GM23338 (cell line): ENCODE measurements around the gene TBC1D2B. TPM values are rescaled to one million over a fixed set of nuclear protein-coding genes. Genes with fewer than 3 reads are reported as not detected.

Experiments used
- ATAC-seq: fragments of 200-7000 bp; cut with Tn5 transposase; 3 replicates; pipeline ENCODE4 v1.9.1; 2020
- DNase-seq: peaks from one replicate; pipeline ENCODE4 v3.0.0-alpha.2; 2015; ENCODE audit warnings: low spot score
- H2AFZ ChIP-seq: fragments of 200-600 bp; sonication (generic); 2 replicates; pipeline ENCODE4 v1.8.0; 2016; ENCODE audit warnings: antibody characterized with exemption, mild to moderate bottlenecking, moderate library complexity
- H3F3A ChIP-seq: fragments of 200-600 bp; sonication (generic); replicated peaks from 2 replicates; pipeline ENCODE4 v1.8.0; 2017; ENCODE audit warnings: antibody characterized with exemption, mixed run types, low read depth
- H3K27ac ChIP-seq: fragments of 200-600 bp; sonication (generic); 2 replicates; pipeline ENCODE4 v1.6.1; 2016; ENCODE audit warnings: low read depth
- H3K27me3 ChIP-seq: fragments of 200-600 bp; sonication (generic); 2 replicates; pipeline ENCODE4 v1.8.0; 2016; ENCODE audit warnings: mild to moderate bottlenecking, mixed run types, moderate library complexity; ENCODE audit not compliant: insufficient read depth
- H3K36me3 ChIP-seq: fragments of 200-600 bp; sonication (generic); 2 replicates; pipeline ENCODE4 v1.8.0; 2016; ENCODE audit warnings: mild to moderate bottlenecking; ENCODE audit not compliant: insufficient read depth
- H3K4me1 ChIP-seq: fragments of 200-600 bp; sonication (generic); 2 replicates; pipeline ENCODE4 v1.8.0; 2016; ENCODE audit warnings: mild to moderate bottlenecking, moderate library complexity; ENCODE audit not compliant: insufficient read depth
- H3K4me2 ChIP-seq: fragments of 200-600 bp; sonication (generic); 2 replicates; pipeline ENCODE4 v1.7.1; 2017; ENCODE audit warnings: mixed run types
- H3K4me3 ChIP-seq: fragments of 200-600 bp; sonication (generic); 2 replicates; pipeline ENCODE4 v1.6.1; 2016; ENCODE audit warnings: mixed run types
- H3K79me2 ChIP-seq: fragments of 200-600 bp; sonication (generic); replicated peaks from 2 replicates; pipeline ENCODE4 v1.8.0; 2017; ENCODE audit warnings: mild to moderate bottlenecking; ENCODE audit not compliant: insufficient read depth
- H3K9me2 ChIP-seq: fragments of 200-600 bp; sonication (generic); 2 replicates; pipeline ENCODE4 v1.8.0; 2017; ENCODE audit not compliant: insufficient read depth
- H4K20me1 ChIP-seq: fragments of 200-600 bp; sonication (generic); replicated peaks from 2 replicates; pipeline ENCODE4 v1.8.0; 2017; ENCODE audit warnings: mild to moderate bottlenecking; ENCODE audit not compliant: insufficient read depth
- H3K27ac Mint-ChIP-seq: 2 replicates; pipeline ENCODE4 v1.8.0; 2020; ENCODE audit warnings: inconsistent platforms, mild to moderate bottlenecking, moderate library complexity, mixed read lengths
- H3K27me3 Mint-ChIP-seq: 3 replicates; pipeline ENCODE4 v1.8.0; 2022; ENCODE audit warnings: low read depth, mild to moderate bottlenecking, moderate library complexity, mixed read lengths, inconsistent platforms; ENCODE audit not compliant: insufficient read depth, poor library complexity
- H3K36me3 Mint-ChIP-seq: 3 replicates; pipeline ENCODE4 v1.8.0; 2021; ENCODE audit warnings: low read depth, mild to moderate bottlenecking, inconsistent platforms, moderate library complexity, mixed read lengths
- H3K4me1 Mint-ChIP-seq: 3 replicates; pipeline ENCODE4 v1.8.0; 2020; ENCODE audit warnings: mild to moderate bottlenecking, inconsistent platforms, mixed read lengths
- H3K4me3 Mint-ChIP-seq: 3 replicates; pipeline ENCODE4 v1.8.0; 2021; ENCODE audit warnings: moderate library complexity, mild to moderate bottlenecking, inconsistent platforms, mixed read lengths
- H3K9me3 Mint-ChIP-seq: 3 replicates; pipeline ENCODE4 v1.8.0; 2020; ENCODE audit warnings: moderate library complexity, mild to moderate bottlenecking, inconsistent platforms, mixed read lengths
- CREB1 ChIP-seq: fragments of 250-450 bp; sonication (Bioruptor Pico); IDR thresholded peaks from 2 replicates; pipeline ENCODE4 v1.5.0; 2020; ENCODE audit warnings: low read depth, mild to moderate bottlenecking, moderate library complexity
- EZH2 ChIP-seq: fragments of 200-600 bp; sonication (generic); IDR thresholded peaks from one replicate; pipeline ENCODE4 v1.8.0; 2017; ENCODE audit warnings: antibody characterized with exemption, mild to moderate bottlenecking, low read depth; ENCODE audit not compliant: unreplicated experiment
- EZH2phosphoT487 ChIP-seq: fragments of 200-600 bp; sonication (generic); IDR thresholded peaks from one replicate; pipeline ENCODE4 v1.8.1; 2018; ENCODE audit warnings: antibody characterized with exemption; ENCODE audit not compliant: unreplicated experiment
- JUNB ChIP-seq: IDR thresholded peaks from one replicate; pipeline ENCODE4 v1.6.1; 2016; ENCODE audit warnings: antibody characterized with exemption; ENCODE audit not compliant: unreplicated experiment
- NANOG ChIP-seq: IDR thresholded peaks from 2 replicates; pipeline ENCODE4 v1.6.1; 2016; ENCODE audit warnings: antibody characterized with exemption, borderline replicate concordance
- POLR2AphosphoS5 ChIP-seq: IDR thresholded peaks from 2 replicates; pipeline ENCODE4 v1.6.1; 2016; ENCODE audit warnings: antibody characterized with exemption, low read depth
- STAT1 ChIP-seq: IDR thresholded peaks from one replicate; pipeline ENCODE4 v1.6.1; 2016; ENCODE audit warnings: antibody characterized with exemption; ENCODE audit not compliant: unreplicated experiment
- ZNF114 ChIP-seq: fragments of 250-450 bp; sonication (Bioruptor Pico); IDR thresholded peaks from 2 replicates; pipeline ENCODE4 v1.5.0; 2020; ENCODE audit warnings: mild to moderate bottlenecking, moderate library complexity
- ZNF331 ChIP-seq: fragments of 250-450 bp; sonication (Bioruptor Pico); IDR thresholded peaks from 2 replicates; pipeline ENCODE4 v1.5.0; 2020; ENCODE audit warnings: low read depth, mild to moderate bottlenecking, moderate library complexity
- polyA plus RNA-seq: library from polyadenylated mRNA; unstranded; fragments of >200 nt; fragmentation: Nextera tagmentation; extraction: Ambion mirVana; gene quantifications from 2 replicates; pipeline ENCODE4 v1.2.1, GENCODE V29; 2016
- total RNA-seq: library from RNA; depleted of rRNA; stranded (reverse); fragments of >200 nt; shearing (Covaris generic); gene quantifications from 2 replicates; pipeline ENCODE4 v1.2.3, GENCODE V29; 2014
- TF ChIP-seq, protein P1 (sequence below): fragments of 250-450 bp; sonication (Bioruptor Pico); IDR thresholded peaks from 2 replicates; pipeline ENCODE4 v1.5.0; 2020; ENCODE audit warnings: mild to moderate bottlenecking, moderate library complexity
- TF ChIP-seq, protein P2 (sequence below): IDR thresholded peaks from 2 replicates; pipeline ENCODE4 v1.6.1; 2016; ENCODE audit warnings: antibody characterized with exemption
- TF ChIP-seq, protein P3 (sequence below), 2 experiments: fragments of 200-600 bp in 1 of 2; sonication (generic) in 1 of 2; conservative IDR thresholded peaks; 2 replicates each; pipeline versions ENCODE4 v1.5.1 to v1.6.1; 2016 to 2017; ENCODE audit warnings: antibody characterized with exemption in 2 of 2, low read depth in 2 of 2, mild to moderate bottlenecking in 2 of 2, moderate library complexity in 1 of 2
- TF ChIP-seq, protein P4 (sequence below): IDR thresholded peaks from one replicate; pipeline ENCODE4 v1.6.1; 2018; ENCODE audit warnings: antibody characterized with exemption; ENCODE audit not compliant: unreplicated experiment

The TBC1D2B gene
- total and polyA plus RNA-seq, 2 experiments from 2014 or later = 3.6 to 17.8 TPM

DNA sequence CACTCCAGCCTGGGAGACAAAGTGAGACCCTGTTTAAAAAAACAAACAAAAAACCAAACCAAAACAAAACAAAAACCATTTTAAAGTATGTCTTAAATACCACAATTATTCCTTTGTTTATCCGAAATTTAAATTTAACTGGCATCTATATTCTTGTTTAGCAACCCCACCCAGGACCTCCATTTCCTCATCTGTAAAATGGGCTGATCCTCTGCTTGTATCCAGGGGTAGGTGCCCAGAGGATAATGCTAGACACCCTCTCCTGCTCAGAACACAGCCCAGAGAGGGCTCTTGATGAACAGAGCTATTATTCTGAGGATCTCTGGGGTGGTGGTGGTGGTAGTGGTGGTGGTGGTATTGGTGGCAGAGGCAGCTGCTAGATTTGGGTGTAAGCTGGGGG, 24.7 kb upstream of the TBC1D2B start:
- no peak overlapping the region for H2AFZ ChIP-seq
- Mint-ChIP-seq H3K4me1 (no peaks in the 10 kb centered on the region), H3K27me3 (peaks cover 9% of the 10 kb centered on the region), H3K27ac (0 out of 2 replicates have a peak overlapping the region, but pooled peaks have one; percentile 65), H3K4me3 (no peak overlapping the region), H3K36me3 (peaks cover 7% of the 10 kb centered on the region; the same call in 2 of the 3 replicates), H3K9me3 (no peaks in the 10 kb centered on the region)
- DNase-seq (no peak), ATAC-seq (no peak)
- no peaks in the 10 kb centered on the region for H3K79me2 ChIP-seq
- TF ChIP-seq, protein P1, sequence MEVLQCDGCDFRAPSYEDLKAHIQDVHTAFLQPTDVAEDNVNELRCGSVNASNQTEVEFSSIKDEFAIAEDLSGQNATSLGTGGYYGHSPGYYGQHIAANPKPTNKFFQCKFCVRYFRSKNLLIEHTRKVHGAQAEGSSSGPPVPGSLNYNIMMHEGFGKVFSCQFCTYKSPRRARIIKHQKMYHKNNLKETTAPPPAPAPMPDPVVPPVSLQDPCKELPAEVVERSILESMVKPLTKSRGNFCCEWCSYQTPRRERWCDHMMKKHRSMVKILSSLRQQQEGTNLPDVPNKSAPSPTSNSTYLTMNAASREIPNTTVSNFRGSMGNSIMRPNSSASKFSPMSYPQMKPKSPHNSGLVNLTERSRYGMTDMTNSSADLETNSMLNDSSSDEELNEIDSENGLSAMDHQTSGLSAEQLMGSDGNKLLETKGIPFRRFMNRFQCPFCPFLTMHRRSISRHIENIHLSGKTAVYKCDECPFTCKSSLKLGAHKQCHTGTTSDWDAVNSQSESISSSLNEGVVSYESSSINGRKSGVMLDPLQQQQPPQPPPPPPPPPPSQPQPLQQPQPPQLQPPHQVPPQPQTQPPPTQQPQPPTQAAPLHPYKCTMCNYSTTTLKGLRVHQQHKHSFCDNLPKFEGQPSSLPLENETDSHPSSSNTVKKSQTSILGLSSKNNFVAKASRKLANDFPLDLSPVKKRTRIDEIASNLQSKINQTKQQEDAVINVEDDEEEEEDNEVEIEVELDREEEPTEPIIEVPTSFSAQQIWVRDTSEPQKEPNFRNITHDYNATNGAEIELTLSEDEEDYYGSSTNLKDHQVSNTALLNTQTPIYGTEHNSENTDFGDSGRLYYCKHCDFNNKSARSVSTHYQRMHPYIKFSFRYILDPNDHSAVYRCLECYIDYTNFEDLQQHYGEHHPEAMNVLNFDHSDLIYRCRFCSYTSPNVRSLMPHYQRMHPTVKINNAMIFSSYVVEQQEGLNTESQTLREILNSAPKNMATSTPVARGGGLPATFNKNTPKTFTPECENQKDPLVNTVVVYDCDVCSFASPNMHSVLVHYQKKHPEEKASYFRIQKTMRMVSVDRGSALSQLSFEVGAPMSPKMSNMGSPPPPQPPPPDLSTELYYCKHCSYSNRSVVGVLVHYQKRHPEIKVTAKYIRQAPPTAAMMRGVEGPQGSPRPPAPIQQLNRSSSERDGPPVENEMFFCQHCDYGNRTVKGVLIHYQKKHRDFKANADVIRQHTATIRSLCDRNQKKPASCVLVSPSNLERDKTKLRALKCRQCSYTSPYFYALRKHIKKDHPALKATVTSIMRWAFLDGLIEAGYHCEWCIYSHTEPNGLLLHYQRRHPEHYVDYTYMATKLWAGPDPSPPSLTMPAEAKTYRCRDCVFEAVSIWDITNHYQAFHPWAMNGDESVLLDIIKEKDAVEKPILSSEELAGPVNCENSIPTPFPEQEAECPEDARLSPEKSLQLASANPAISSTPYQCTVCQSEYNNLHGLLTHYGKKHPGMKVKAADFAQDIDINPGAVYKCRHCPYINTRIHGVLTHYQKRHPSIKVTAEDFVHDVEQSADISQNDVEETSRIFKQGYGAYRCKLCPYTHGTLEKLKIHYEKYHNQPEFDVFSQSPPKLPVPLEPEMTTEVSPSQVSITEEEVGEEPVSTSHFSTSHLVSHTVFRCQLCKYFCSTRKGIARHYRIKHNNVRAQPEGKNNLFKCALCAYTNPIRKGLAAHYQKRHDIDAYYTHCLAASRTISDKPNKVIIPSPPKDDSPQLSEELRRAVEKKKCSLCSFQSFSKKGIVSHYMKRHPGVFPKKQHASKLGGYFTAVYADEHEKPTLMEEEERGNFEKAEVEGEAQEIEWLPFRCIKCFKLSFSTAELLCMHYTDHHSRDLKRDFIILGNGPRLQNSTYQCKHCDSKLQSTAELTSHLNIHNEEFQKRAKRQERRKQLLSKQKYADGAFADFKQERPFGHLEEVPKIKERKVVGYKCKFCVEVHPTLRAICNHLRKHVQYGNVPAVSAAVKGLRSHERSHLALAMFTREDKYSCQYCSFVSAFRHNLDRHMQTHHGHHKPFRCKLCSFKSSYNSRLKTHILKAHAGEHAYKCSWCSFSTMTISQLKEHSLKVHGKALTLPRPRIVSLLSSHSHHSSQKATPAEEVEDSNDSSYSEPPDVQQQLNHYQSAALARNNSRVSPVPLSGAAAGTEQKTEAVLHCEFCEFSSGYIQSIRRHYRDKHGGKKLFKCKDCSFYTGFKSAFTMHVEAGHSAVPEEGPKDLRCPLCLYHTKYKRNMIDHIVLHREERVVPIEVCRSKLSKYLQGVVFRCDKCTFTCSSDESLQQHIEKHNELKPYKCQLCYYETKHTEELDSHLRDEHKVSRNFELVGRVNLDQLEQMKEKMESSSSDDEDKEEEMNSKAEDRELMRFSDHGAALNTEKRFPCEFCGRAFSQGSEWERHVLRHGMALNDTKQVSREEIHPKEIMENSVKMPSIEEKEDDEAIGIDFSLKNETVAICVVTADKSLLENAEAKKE (CRISPR knock-in tag) = no peak
- TF ChIP-seq ZNF114 (CRISPR knock-in tag) (no peak), ZNF331 (CRISPR knock-in tag) (no peak), JUNB (no peak), CREB1 (no peak), POLR2AphosphoS5 (no peak), NANOG (no peak), STAT1 (no peak), EZH2 (no peak), EZH2phosphoT487 (no peak)
- TF ChIP-seq, protein P2, sequence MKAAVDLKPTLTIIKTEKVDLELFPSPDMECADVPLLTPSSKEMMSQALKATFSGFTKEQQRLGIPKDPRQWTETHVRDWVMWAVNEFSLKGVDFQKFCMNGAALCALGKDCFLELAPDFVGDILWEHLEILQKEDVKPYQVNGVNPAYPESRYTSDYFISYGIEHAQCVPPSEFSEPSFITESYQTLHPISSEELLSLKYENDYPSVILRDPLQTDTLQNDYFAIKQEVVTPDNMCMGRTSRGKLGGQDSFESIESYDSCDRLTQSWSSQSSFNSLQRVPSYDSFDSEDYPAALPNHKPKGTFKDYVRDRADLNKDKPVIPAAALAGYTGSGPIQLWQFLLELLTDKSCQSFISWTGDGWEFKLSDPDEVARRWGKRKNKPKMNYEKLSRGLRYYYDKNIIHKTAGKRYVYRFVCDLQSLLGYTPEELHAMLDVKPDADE = no peak
- TF ChIP-seq, protein P3, sequence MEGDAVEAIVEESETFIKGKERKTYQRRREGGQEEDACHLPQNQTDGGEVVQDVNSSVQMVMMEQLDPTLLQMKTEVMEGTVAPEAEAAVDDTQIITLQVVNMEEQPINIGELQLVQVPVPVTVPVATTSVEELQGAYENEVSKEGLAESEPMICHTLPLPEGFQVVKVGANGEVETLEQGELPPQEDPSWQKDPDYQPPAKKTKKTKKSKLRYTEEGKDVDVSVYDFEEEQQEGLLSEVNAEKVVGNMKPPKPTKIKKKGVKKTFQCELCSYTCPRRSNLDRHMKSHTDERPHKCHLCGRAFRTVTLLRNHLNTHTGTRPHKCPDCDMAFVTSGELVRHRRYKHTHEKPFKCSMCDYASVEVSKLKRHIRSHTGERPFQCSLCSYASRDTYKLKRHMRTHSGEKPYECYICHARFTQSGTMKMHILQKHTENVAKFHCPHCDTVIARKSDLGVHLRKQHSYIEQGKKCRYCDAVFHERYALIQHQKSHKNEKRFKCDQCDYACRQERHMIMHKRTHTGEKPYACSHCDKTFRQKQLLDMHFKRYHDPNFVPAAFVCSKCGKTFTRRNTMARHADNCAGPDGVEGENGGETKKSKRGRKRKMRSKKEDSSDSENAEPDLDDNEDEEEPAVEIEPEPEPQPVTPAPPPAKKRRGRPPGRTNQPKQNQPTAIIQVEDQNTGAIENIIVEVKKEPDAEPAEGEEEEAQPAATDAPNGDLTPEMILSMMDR (conservative IDR thresholded peaks at IDR 0.05; ENCODE audit: low read depth in 2 of 2) = no peak
- TF ChIP-seq, protein P4, sequence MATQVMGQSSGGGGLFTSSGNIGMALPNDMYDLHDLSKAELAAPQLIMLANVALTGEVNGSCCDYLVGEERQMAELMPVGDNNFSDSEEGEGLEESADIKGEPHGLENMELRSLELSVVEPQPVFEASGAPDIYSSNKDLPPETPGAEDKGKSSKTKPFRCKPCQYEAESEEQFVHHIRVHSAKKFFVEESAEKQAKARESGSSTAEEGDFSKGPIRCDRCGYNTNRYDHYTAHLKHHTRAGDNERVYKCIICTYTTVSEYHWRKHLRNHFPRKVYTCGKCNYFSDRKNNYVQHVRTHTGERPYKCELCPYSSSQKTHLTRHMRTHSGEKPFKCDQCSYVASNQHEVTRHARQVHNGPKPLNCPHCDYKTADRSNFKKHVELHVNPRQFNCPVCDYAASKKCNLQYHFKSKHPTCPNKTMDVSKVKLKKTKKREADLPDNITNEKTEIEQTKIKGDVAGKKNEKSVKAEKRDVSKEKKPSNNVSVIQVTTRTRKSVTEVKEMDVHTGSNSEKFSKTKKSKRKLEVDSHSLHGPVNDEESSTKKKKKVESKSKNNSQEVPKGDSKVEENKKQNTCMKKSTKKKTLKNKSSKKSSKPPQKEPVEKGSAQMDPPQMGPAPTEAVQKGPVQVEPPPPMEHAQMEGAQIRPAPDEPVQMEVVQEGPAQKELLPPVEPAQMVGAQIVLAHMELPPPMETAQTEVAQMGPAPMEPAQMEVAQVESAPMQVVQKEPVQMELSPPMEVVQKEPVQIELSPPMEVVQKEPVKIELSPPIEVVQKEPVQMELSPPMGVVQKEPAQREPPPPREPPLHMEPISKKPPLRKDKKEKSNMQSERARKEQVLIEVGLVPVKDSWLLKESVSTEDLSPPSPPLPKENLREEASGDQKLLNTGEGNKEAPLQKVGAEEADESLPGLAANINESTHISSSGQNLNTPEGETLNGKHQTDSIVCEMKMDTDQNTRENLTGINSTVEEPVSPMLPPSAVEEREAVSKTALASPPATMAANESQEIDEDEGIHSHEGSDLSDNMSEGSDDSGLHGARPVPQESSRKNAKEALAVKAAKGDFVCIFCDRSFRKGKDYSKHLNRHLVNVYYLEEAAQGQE = no peak
- H3K27me3 ChIP-seq = no peaks in the 10 kb centered on the region
- no peaks in the 10 kb centered on the region for H3F3A ChIP-seq
- H3K36me3 ChIP-seq = no peaks in the 10 kb centered on the region
- no peaks in the 10 kb centered on the region for H3K9me2 ChIP-seq
- no peak overlapping the region for H3K4me2 ChIP-seq
- no peak overlapping the region for H3K4me3 ChIP-seq
- H4K20me1 ChIP-seq = no peaks in the 10 kb centered on the region
- H3K27ac ChIP-seq = no peak overlapping the region
- no peaks in the 10 kb centered on the region for H3K4me1 ChIP-seq
